GM12878 (cell line): ENCODE data around the gene GTPBP6. TPM values are rescaled to one million over a fixed set of nuclear protein-coding genes. Genes with fewer than 3 reads are reported as not detected.

ENCODE experiments used
- ATAC-seq: fragments of 200-7000 bp; cut with Tn5 transposase; 3 replicates; pipeline ENCODE4 v1.9.1; 2020; ENCODE audit warnings: mild to moderate bottlenecking, moderate library complexity
- BruUV-seq: library from RNA; stranded (reverse); fragments of 400-500 nt; replicated peaks from 2 replicates; lab custom pipeline; 2021; lab: Mats Ljungman, UMichigan
- CTCF ChIA-PET: fragments of 300-600 bp; sonication (Branson Sonifier 250); formaldehyde crosslinking; extraction: SDS; loops from one replicate; lab custom pipeline; 2021; ENCODE audit warnings: inconsistent platforms; lab: Yijun Ruan, JAX
- POLR2A ChIA-PET: fragments of 350-600 bp; formaldehyde crosslinking; extraction: SDS; loops from one replicate; lab custom pipeline; 2021; ENCODE audit warnings: inconsistent platforms; lab: Charles Lee
- RAD21 ChIA-PET: fragments of 300-600 bp; sonication (Branson Sonifier 250); formaldehyde crosslinking; loops from one replicate; lab custom pipeline; 2023; ENCODE audit warnings: antibody characterized with exemption; ENCODE audit not compliant: unreplicated experiment; lab: Charles Lee
- SMC1A ChIA-PET: fragments of 300-600 bp; sonication (Branson Sonifier 250); formaldehyde crosslinking; loops from one replicate; lab custom pipeline; 2023; ENCODE audit not compliant: unreplicated experiment, uncharacterized antibody; lab: Charles Lee
- DNase-seq: peaks from one replicate; pipeline ENCODE4 v3.0.0-alpha.2; 2011; ENCODE audit warnings: low read depth, low spot score
- FAIRE-seq: peaks from 3 replicates; lab custom pipeline; 2011; peaks lifted over from hg19 to GRCh38; lab: Jason Lieb, UNC
- H2AFZ ChIP-seq: 2 replicates; pipeline ENCODE4 v1.6.0; 2011; ENCODE audit warnings: low read depth, low read length, control low read depth; ENCODE audit not compliant: control insufficient read depth
- H3K27ac ChIP-seq: 2 replicates; pipeline ENCODE4 v1.5.1; 2011; ENCODE audit warnings: control low read depth; ENCODE audit not compliant: control insufficient read depth, insufficient read depth
- H3K27me3 ChIP-seq, 2 experiments: replicated peaks in 1 of 2; 2 replicates each; pipeline versions ENCODE4 v1.6.0 to v1.6.1; 2011; ENCODE audit warnings: low read length in 1 of 2; ENCODE audit not compliant: control insufficient read depth in 2 of 2, insufficient read depth in 2 of 2
- H3K36me3 ChIP-seq, 2 experiments: 2 replicates each; pipeline ENCODE4 v1.5.1; 2011; ENCODE audit warnings: low read length in 1 of 2; ENCODE audit not compliant: control insufficient read depth in 2 of 2, insufficient read depth in 2 of 2
- H3K4me1 ChIP-seq: 2 replicates; pipeline ENCODE4 v1.6.1; 2011; ENCODE audit warnings: mild to moderate bottlenecking, low read length, moderate library complexity, mixed read lengths; ENCODE audit not compliant: control insufficient read depth, insufficient read depth
- H3K4me2 ChIP-seq: 2 replicates; pipeline ENCODE4 v1.6.0; 2011; ENCODE audit warnings: control low read depth; ENCODE audit not compliant: control insufficient read depth, insufficient read depth
- H3K4me3 ChIP-seq: fragments of 200-600 bp; sonication (generic); 2 replicates; pipeline ENCODE4 v1.5.1; 2016
- H3K79me2 ChIP-seq: 2 replicates; pipeline ENCODE4 v1.6.0; 2011; ENCODE audit warnings: low read length; ENCODE audit not compliant: control insufficient read depth, insufficient read depth
- H3K9ac ChIP-seq: 2 replicates; pipeline ENCODE4 v1.8.0; 2011; ENCODE audit warnings: low read length, control low read depth, mixed read lengths; ENCODE audit not compliant: control insufficient read depth, insufficient read depth
- H3K9me3 ChIP-seq: replicated peaks from 3 replicates; pipeline ENCODE4 v1.5.1; 2011; ENCODE audit warnings: mild to moderate bottlenecking, low read length; ENCODE audit not compliant: control insufficient read depth, insufficient read depth
- H4K20me1 ChIP-seq: 2 replicates; pipeline ENCODE4 v1.6.0; 2011; ENCODE audit not compliant: control insufficient read depth, insufficient read depth
- BCL3 ChIP-seq: IDR thresholded peaks from 2 replicates; pipeline ENCODE4 v1.6.1; 2011; ENCODE audit warnings: borderline replicate concordance, low read depth, mild to moderate bottlenecking, moderate library complexity, low read length; ENCODE audit not compliant: insufficient read depth, poor library complexity, severe bottlenecking
- CHD2 ChIP-seq: IDR thresholded peaks from 2 replicates; pipeline ENCODE4 v1.6.1; 2011; ENCODE audit warnings: low read depth, low read length, improper control_type of control experiment, borderline replicate concordance
- EGR1 ChIP-seq, 2 experiments: IDR thresholded peaks; 1 replicate in 1 of 2; 2 replicates in 1 of 2; pipeline ENCODE4 v1.6.1; 2011 to 2012; ENCODE audit warnings: low read depth in 2 of 2, low read length in 2 of 2, borderline replicate concordance in 1 of 2, mild to moderate bottlenecking in 1 of 2, moderate library complexity in 1 of 2
- HDGF ChIP-seq: fragments of 450-650 bp; IDR thresholded peaks from 2 replicates; pipeline ENCODE4 v1.6.1; 2016; ENCODE audit warnings: antibody characterized with exemption
- MEF2B ChIP-seq: fragments of 450-650 bp; IDR thresholded peaks from 2 replicates; pipeline ENCODE4 v1.6.1; 2018; ENCODE audit warnings: mild to moderate bottlenecking, moderate library complexity; ENCODE audit not compliant: partially characterized antibody, poor library complexity, severe bottlenecking
- MYB ChIP-seq: fragments of 150-350 bp; IDR thresholded peaks from 2 replicates; pipeline ENCODE4 v1.6.1; 2014; ENCODE audit warnings: mild to moderate bottlenecking, low read depth, low read length, borderline replicate concordance
- PAX8 ChIP-seq: fragments of 450-650 bp; IDR thresholded peaks from 2 replicates; pipeline ENCODE4 v1.6.1; 2017; ENCODE audit warnings: mild to moderate bottlenecking, moderate library complexity
- PML ChIP-seq: IDR thresholded peaks from 2 replicates; pipeline ENCODE4 v1.6.1; 2012; ENCODE audit warnings: low read length, inconsistent platforms
- RAD21 ChIP-seq: IDR thresholded peaks from 2 replicates; pipeline ENCODE4 v1.6.1; 2011; ENCODE audit warnings: mild to moderate bottlenecking, low read depth, low read length, moderate library complexity; ENCODE audit not compliant: insufficient read depth
- RFX5 ChIP-seq: IDR thresholded peaks from 2 replicates; pipeline ENCODE4 v1.6.1; 2011; ENCODE audit warnings: low read depth, low read length, improper control_type of control experiment
- SREBF2 ChIP-seq: IDR thresholded peaks from 2 replicates; pipeline ENCODE4 v1.6.1; 2012; ENCODE audit warnings: mild to moderate bottlenecking, low read length
- SUZ12 ChIP-seq: fragments of 200-600 bp; sonication (generic); IDR thresholded peaks from one replicate; pipeline ENCODE4 v1.6.1; 2018; ENCODE audit warnings: antibody characterized with exemption, mild to moderate bottlenecking; ENCODE audit not compliant: unreplicated experiment
- WGBS: methylation state at CpG from one replicate; pipeline ENCODE4 v1.1.6; 2016; ENCODE audit warnings: low lambda C conversion rate; ENCODE audit not compliant: insufficient replicate concordance, insufficient coverage; ENCODE audit errors: missing lambda C conversion rate; 5-methylcytosine and 5-hydroxymethylcytosine counted together
- in situ Hi-C: fragments of 300-500 bp; cut with MboI; formaldehyde crosslinking; loops from 9 replicates; pipeline ENCODE4 v1.14.3; 2018; ENCODE audit warnings: mixed read lengths
- intact Hi-C: fragments of 100-400 bp; cut with micrococcal nuclease; formaldehyde crosslinking; loops from one replicate; pipeline ENCODE4 v1.14.2; 2022; ENCODE audit not compliant: unreplicated experiment
- polyA plus RNA-seq, 11 experiments: library from polyadenylated mRNA; depleted of rRNA in 4 of 11; unstranded in 6 of 11; stranded (reverse) in 5 of 11; fragments of >200 nt; fragmentation: Nextera tagmentation in 4 of 11; fragmentation: Illumina TruSeq in 1 of 11; extraction: Ambion mirVana in 4 of 11; extraction: Trizol in 1 of 11; gene quantifications; 1 replicate in 1 of 11; 2 replicates in 10 of 11; pipeline versions ENCODE4 v1.2.1 to v1.2.3, GENCODE V29; 2011 to 2016; ENCODE audit warnings: inconsistent platforms in 2 of 11, missing spikeins in 2 of 11, low read depth in 1 of 11
- total RNA-seq, 4 experiments: library from RNA; depleted of rRNA in 3 of 4; stranded (reverse); fragments of >200 nt in 3 of 4; fragmentation: Illumina TruSeq in 1 of 4; extraction: Trizol in 1 of 4; gene quantifications; 2 replicates each; pipeline versions ENCODE4 v1.2.1 to v1.2.3, GENCODE V29; 2013 to 2021
- TF ChIP-seq, protein P1 (sequence below): fragments of 450-650 bp; IDR thresholded peaks from 2 replicates; pipeline ENCODE4 v1.6.1; 2014; ENCODE audit warnings: mild to moderate bottlenecking

The GTPBP6 gene
- total and polyA plus RNA-seq, 10 of the 15 experiments (the other 5 are each of a cell fraction or from before 2014, with no cell fraction given) = 0.31 to 71.0 (median 21.1) TPM

DNA sequence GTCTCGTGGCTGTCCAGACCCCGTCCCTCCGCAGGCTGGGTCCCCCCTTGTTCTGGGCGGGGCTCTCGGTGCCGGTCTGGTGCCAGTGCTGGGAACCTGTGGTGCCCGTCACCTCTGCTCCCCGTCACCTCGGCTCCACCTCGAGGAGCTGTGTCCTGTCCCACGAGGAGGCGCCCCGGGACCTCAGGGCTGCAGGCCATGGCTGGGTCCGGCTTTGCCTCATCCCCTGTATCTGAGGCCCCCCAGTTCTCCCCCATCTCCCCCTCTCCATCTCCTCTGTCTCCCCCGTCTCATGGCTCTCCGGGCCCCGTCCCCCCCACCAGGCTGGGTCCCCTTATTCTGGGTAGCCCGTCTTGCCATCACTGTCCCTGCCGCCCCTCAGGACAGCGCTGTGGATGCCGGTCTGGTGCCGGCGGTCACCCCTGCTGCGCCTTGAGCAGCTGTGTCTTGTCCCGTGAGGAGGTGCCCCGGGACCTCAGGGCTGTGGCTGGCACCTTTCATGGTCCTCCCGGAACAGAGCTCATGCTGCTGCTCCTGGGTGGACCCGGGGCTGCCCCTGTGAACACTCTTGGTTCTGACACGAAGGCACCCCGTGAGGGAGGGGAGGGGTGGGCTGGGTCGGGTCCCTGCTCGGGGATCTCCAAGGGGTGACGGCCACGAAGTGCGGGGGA lies 13.4 kb upstream of the GTPBP6 start:
- intact Hi-C loops = no loop called here
- no peak overlapping the region for H3K4me3 ChIP-seq
- 78% methylated on average over 16 of the region's 35 CpGs for WGBS
- no peaks in the 10 kb centered on the region for H3K27me3 ChIP-seq
- no peaks in the 10 kb centered on the region for H3K79me2 ChIP-seq
- in situ Hi-C loops = no loop called here
- TF ChIP-seq PML = no peak
- TF ChIP-seq CHD2 = no peak
- no peak for TF ChIP-seq MEF2B
- TF ChIP-seq MYB = no peak
- no peak for TF ChIP-seq SUZ12
- TF ChIP-seq SREBF2 = no peak
- TF ChIP-seq RAD21 = no peak
- no peak for TF ChIP-seq RFX5
- no peak for TF ChIP-seq PAX8
- no peak for TF ChIP-seq BCL3
- no peak for TF ChIP-seq EGR1 (IDR thresholded peaks at IDR 0.05; ENCODE audit: borderline replicate concordance in 1 of 2, low read depth in 2 of 2, low read length in 2 of 2)
- TF ChIP-seq, protein P1, sequence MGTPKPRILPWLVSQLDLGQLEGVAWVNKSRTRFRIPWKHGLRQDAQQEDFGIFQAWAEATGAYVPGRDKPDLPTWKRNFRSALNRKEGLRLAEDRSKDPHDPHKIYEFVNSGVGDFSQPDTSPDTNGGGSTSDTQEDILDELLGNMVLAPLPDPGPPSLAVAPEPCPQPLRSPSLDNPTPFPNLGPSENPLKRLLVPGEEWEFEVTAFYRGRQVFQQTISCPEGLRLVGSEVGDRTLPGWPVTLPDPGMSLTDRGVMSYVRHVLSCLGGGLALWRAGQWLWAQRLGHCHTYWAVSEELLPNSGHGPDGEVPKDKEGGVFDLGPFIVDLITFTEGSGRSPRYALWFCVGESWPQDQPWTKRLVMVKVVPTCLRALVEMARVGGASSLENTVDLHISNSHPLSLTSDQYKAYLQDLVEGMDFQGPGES = no peak
- no peak for TF ChIP-seq HDGF
- H3K4me2 ChIP-seq = no peak overlapping the region
- H3K27ac ChIP-seq = no peak overlapping the region
- ChIA-PET SMC1A (no interaction called here), POLR2A (no interaction called here), CTCF (no interaction called here), RAD21 (no interaction called here)
- H3K36me3 ChIP-seq = no peaks in the 10 kb centered on the region
- no peak for ATAC-seq
- no TSS peak for BruUV-seq
- no peak overlapping the region for H2AFZ ChIP-seq
- FAIRE-seq = no peak
- DNase-seq = no peak
- no peaks in the 10 kb centered on the region for H3K4me1 ChIP-seq
- H3K9ac ChIP-seq = no peak overlapping the region
- no peaks in the 10 kb centered on the region for H4K20me1 ChIP-seq
- H3K9me3 ChIP-seq = no peaks in the 10 kb centered on the region; the same call in 1 of the 3 replicates
